ENCODE measurements around the gene MGAT5.

- TF ChIP-seq ZNF138 (tag by site-specific recombination; IDR thresholded peaks at IDR 0.05; ENCODE audit: borderline replicate concordance) (no peak), PRDM4 (tag by site-specific recombination; IDR thresholded peaks at IDR 0.05) (no peak), ZBTB8A (tag by site-specific recombination; IDR thresholded peaks at IDR 0.05) (no peak), FEZF1 (tag by site-specific recombination; IDR thresholded peaks at IDR 0.05) (no peak), CTCF (tag by site-specific recombination; IDR thresholded peaks at IDR 0.05) (no peak)
Measured at GRCh38 chr2:134333646-134334189, 79.8 kb downstream of the MGAT5 start.
